ENCODE results near the gene JUNB.

DNA sequence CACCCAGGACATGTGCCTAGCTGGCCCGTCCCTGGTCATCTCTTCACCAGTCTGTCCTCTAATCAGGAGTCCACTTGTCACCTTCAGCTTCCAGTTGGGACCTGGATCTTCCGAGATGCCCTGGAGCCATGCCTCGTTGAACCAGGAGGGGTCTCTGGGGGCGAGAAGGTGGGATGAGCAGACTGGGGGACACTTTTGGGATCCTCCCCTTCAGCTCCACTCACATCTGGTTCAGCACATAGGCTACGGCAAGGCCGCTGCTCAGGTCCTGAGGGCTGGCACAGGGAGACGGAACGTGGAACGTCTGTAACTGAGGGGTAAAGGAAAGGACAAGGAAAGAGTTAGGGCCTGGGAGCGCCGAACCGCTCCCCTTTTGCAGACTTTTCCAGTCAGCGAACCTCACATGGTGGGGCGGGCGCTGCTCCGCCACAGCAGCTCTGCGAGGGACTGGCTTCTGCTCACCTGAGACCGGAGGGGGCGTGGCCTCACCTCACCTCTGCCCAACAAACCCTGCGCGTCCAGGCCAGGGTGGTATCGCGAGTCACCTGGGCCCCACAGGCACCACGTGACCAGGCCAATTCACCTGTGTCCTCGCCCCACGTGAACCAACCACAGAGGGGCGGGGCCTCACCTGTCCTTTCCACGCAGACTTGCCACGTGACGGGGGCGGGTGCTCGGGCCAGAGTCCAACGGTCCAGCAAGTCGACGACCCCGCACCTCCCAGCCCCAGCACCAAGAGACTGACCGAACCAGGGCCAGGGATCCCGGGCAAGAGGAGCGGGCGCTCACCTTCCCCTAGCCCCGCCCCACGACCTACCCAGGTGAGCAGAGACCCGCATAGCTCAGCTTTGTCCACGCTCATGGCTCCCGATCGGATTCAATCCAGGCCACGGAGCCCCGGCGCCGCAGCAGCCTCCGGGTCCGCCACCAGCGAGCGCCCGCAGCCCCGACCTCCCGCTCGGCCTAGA, 16.4 kb upstream of the JUNB start, which contains the start of gene HOOK2:
- TF ChIP-seq, protein P1, sequence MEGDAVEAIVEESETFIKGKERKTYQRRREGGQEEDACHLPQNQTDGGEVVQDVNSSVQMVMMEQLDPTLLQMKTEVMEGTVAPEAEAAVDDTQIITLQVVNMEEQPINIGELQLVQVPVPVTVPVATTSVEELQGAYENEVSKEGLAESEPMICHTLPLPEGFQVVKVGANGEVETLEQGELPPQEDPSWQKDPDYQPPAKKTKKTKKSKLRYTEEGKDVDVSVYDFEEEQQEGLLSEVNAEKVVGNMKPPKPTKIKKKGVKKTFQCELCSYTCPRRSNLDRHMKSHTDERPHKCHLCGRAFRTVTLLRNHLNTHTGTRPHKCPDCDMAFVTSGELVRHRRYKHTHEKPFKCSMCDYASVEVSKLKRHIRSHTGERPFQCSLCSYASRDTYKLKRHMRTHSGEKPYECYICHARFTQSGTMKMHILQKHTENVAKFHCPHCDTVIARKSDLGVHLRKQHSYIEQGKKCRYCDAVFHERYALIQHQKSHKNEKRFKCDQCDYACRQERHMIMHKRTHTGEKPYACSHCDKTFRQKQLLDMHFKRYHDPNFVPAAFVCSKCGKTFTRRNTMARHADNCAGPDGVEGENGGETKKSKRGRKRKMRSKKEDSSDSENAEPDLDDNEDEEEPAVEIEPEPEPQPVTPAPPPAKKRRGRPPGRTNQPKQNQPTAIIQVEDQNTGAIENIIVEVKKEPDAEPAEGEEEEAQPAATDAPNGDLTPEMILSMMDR (IDR thresholded peaks at IDR 0.05) = no peak
- peak in 1 of 2 donors; percentile 26 for TF ChIP-seq POLR2A (IDR thresholded peaks at IDR 0.05)
- no peak for TF ChIP-seq EP300 (IDR thresholded peaks at IDR 0.05)
- no peak for TF ChIP-seq POLR2AphosphoS5 (IDR thresholded peaks at IDR 0.05)

All from gastroesophageal sphincter (tissue), 3 donors.